NCI-H2081 treated with DMSO at 0.1 percent for 48 hours (cell line): ENCODE results near the gene ZNF527.
A peak's percentile ranks its signal among the peaks of the same experiment; 100 is the strongest.
"Not testable (repeated sequence)": the region's sequence is repeated elsewhere in the genome, so short reads cannot be mapped to it uniquely, and the experiment has no call there.

Experiments
- DNase-seq: peaks from one replicate; lab custom pipeline; 2025; lab: John Stamatoyannopoulos, UW

The ZNF527 gene

DNA sequence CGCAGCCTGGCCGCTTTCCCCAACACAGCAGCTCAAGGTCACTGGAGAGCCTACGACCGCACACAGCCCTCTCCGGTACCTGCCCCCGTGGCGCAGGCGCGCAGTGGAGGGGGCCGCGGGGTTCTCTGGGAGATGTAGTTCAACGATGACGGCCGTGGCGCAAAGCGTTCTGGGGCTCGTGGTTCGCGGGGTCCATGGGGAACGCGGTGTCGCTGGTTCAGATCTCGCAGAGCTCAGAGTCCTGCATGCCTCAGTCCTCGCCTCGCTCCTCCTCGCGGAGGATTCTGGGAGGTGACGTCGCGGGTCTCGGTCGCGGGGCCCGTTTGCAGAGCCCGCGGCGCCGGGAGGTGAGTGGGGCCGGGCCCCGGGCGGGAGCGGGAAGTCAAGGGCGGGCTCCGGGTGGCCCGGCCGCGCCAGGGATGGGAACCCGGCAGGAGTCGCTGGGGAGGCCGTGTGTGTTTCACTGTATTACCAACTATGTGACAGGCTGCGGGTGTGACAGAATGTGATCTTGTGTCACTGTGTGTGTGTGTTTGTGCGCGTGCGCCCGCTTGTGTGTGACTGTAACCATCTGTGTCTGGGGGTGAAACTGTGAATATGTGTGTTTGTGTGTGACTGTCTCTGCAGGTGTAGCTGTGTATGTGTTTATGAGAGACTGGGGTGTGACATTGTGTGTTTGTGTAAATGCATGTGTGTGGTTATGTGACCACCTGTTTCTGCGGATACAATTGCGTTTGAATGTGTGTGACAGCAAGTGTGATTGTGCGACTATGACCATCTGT, at the start of gene ZNF527:
Gene ZNF527, plus strand, starts transcription at position 220 of the 782 bp plus-strand sequence. CDS start 3,100 bp downstream, outside the sequence.
- DNase-seq = peak; percentile 65

- no peak for DNase-seq
Measured at GRCh38 chr19:37329686-37330085, 41.2 kb upstream of the ZNF527 start.

DNA sequence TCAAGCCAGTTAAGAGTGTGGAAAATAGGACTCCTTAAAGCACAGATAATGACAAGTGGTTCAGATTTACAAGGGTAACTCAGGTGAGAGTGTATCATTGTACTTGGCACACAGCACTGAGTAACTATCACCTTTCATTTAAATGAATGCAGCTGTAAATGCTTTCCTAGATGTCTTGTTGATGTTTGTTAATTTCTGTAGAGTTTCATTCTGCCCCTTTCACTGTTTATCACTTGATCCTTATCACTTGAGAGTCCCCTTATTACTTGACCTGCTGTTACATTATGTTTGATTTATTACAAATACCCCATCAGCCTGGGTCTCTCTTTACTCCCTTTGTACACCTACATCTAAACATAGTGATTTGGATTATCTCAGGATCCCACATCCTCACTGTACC, 38.1 kb upstream of the ZNF527 start:
- no peak for DNase-seq

- no peak for DNase-seq
Measured at GRCh38 chr19:37333457-37333856, 37.4 kb upstream of the ZNF527 start.

- DNase-seq = peak; percentile 33
Measured at GRCh38 chr19:37334179-37335071, 36.5 kb upstream of the ZNF527 start.

DNA sequence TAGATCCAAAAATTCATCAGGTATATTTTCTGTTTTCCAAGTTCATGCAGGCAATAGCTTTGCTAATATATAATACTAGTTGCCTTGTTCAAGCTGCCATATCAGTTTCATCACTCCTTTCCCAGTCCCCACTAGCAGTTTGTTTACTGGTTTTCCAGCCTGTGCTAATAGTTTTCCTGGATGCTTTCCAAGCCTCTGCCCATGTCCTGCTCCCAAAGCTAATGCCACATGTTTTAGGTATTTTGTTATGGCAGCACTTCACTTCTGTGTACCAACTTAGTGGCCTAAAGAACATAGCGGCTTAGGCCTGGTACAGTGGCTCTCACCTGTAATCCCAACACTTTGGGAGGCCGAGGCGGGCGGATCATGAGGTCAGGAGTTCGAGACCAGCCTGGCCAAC, 28.1 kb upstream of the ZNF527 start:
- no peak for DNase-seq

DNA sequence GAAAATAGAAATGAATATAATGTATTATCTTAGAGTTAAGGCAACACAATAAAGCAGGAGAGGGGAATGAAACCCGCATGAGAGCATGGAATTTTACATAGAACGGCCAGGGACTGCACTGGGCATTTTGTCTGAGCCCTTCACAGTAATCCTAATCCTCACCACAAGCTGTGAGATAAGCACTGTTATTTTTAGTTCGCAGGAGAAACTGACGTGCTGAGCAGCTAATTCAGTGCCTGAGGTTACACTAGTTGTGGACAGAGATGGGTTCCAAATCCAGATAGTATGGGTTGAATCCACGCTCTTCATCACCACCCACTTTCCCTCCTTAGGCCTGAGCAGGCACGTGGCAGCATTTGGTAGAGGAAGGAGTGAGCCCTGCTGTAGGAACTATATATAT, 24.8 kb upstream of the ZNF527 start:
- DNase-seq = no peak

DNA sequence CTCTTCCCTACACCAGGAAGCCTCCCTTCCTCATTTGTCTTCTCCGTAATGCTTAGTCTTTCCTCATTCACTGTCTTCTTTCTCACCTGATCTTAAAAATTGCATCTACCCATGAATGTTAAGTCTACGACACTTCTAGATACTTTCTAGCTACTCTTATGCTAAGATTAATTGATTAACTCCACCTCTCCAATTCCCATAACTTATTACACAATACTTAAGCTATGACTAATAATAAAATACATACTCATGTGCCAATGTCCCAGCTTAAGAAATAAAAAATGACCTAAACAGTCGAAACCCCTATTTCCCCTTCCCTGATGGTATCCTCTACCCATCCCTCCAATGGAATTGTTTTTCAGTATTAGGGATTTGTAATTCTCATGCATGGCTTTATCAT, 22.8 kb upstream of the ZNF527 start:
- no peak for DNase-seq

GRCh38 chr19:37353968-37354367, 16.9 kb upstream of the ZNF527 start:
- no peak for DNase-seq

DNA sequence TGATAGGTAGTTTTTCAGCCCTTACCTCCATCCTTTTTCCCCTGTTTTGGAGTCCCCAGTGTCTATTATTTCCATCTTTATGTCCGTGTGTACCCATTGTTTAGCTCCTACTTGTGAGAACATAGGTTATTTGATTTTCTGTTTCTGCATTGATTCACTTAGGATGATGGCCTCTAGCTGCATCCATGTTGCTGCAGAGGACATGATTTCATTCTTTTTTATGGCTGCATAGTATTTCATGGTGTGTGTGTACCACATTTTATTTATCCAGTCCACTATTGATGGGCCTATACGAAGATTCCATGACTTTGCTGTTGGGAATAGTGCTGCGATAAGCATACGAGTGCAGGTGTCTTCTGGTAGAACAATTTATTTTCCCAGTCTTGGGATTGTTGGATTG, 15.0 kb upstream of the ZNF527 start:
- no peak for DNase-seq

DNA sequence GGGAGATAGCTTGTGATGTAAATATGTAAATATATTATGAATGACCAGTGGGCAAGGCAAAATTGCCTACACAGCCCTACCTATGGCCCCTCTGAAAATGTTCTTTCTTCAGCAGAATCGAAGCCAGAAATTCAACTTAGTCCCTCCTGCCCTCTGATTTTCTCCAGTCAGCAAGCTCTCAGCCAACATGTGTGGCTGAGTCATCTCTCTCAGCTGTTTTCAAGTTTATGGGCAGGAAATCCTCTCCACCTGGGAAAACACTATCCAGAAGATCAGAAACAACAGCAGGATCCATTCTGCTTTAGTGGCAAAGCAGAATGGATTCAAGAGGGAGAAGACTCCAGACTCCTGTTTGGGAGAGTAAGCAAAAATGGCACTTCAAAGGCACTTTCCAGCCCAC, 8.9 kb upstream of the ZNF527 start:
- DNase-seq = no peak

- no peak for DNase-seq
Measured at GRCh38 chr19:37362733-37363132, 8.2 kb upstream of the ZNF527 start.

DNA sequence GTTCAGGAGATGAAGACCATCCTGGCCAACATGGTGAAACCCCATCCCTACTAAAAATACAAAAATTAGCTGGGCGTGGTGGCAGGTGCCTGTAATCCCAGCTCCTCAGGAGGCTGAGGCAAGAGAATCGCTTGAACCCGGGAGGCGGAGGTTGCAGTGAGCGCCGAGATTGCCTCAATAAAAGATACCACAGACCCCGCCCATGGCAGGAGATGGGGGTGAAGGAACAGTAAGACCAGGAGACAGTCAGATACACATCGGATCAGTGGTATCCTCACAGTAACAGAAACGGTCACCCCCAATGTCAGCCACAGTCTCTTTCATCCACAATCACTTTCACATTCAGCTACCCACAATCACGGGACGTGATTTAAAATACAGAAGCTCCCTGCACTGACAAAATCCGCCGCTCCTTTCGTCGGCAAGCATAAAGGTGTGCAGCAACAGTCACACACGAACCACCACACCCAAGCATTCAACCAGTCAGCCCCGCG, 466 bp upstream of the ZNF527 start:
- not testable (repeated sequence) for DNase-seq

- no peak for DNase-seq
Measured at GRCh38 chr19:37389234-37389633, 18.3 kb downstream of the ZNF527 start.

GRCh38 chr19:37391399-37391798, 20.5 kb downstream of the ZNF527 start:
- DNase-seq = not testable (repeated sequence)

- DNase-seq = no peak
Measured at GRCh38 chr19:37401078-37401477, 30.2 kb downstream of the ZNF527 start.

DNA sequence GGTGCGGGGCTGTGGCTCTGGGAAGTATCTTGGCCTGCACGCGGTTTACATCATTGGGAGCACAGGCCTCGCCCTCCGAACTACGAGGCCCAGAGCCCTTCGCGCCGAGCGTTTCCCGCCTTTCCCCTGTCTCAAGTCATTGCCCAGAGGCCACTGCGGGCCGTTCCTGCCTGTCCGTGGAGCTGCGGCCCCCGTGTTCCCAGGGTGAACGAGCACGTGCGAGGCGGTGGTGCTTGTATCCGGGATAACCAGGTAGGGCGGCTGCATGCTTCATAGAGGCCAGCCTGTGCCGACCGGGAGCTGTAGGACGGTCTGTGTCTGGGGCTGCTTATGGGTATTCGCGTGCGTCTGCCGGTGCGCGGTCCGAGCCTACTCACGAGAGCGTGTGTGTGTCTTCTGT, 32.5 kb downstream of the ZNF527 start:
- DNase-seq = no peak

- not testable (repeated sequence) for DNase-seq
Measured at GRCh38 chr19:37406140-37406846, 35.4 kb downstream of the ZNF527 start.

DNA sequence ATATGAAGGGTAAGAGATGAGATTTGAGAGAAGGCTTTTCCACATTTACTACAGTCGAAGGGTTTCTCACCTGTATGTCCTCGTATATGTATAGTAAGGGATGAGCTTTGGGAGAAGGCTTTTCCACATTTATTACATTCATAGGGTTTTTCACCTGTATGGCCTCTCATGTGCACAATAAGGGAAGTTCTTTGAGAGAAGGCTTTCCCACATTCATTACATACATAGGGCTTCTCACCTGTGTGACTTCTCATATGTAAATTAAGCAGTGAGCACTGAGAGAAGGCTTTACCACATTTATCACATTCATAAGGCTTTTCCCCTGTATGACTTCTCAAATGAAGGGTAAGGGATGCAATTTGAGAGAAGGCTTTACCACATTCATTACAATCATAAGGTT, 41.8 kb downstream of the ZNF527 start:
- DNase-seq = no peak

GRCh38 chr19:37413313-37414084, 42.6 kb downstream of the ZNF527 start:
- no peak for DNase-seq
